DMS153 (cell line): ENCODE results near the gene ADAMTS20.

ENCODE experiments used
- DNase-seq: peaks from one replicate; lab custom pipeline; 2025; lab: John Stamatoyannopoulos, UW

Gene ADAMTS20

DNA sequence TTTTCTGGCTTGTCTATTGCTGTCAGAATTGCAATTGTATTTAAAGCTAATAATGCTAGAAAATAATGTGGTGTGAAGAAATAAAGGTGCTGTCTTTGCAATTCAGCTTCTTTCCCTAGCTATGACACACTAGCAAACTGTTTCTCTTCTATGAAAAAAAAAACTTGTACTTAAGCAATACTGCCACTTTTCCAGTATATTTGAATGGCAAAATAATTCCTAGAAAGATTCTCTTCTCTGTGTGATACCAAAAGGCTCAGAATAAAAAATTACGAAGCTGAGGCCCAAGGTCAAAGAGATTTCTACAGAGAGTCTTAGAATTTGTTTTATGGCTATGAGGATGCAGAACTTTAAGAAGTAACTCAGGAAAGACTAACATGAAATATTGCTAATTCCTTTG lies 235.5 kb downstream of the ADAMTS20 start:
- no peak for DNase-seq

DNA sequence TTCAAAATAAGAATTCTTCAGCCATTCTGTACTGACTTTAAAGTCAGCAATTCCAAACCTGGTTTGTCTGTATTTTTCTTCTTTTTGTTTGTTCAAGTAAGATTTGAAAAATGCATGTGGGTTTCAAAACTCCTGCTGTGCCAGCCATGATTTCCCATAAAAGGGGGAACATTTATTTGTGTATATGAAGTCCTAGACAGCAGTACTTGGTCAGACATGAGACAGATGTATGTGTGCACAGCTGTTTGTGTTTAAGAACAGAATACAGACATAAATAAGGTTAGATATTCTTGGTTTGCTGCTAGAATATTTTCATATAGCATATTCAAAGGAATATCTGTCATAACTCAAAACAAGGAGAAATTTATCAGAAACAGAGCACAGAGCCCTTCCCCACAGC lies 236.0 kb downstream of the ADAMTS20 start:
- DNase-seq: no peak

DNA sequence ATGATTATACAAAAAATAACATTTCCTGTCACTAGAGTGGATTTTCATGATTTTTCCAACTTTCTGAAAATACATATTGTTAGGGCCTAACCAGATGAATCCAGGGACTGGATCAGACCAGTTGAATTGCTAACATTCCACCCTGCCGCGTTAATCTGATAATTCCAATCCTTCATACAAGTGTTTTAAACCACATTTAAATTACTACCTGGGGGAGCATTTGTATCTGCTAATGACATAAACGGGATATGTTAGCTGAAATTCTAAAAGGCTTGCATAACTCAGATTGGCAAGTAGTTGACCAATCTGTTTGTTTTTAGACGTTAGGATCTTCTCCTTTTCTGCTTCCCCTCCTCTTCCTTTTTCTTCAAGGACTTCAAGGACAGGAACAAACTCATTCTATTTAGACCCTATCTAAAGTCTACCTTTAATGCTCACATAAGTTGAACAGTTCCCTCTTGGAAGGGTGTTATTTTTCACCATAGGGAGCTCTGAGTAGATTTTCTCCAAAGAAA lies 239.0 kb downstream of the ADAMTS20 start:
- DNase-seq: no peak

DNA sequence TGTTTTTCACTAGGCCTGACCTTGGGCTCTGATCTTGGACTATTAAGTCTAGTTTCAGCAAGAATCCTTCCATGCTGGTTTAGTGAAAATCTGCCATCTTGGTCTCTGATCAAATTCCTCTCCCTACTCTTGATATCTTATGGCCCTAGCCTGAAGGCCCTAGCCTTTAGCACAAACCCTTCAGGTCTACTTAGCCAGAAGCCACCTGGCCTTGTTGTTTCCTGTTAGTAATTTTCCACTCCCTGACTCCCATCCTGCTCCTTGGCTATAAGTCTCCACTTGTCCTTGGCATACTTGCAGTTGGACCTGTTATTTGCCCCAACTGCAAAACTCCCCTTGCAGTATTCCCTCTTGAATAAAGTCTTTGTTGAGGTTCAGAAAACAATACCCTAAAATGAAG lies 241.4 kb downstream of the ADAMTS20 start:
- DNase-seq: no peak

DNA sequence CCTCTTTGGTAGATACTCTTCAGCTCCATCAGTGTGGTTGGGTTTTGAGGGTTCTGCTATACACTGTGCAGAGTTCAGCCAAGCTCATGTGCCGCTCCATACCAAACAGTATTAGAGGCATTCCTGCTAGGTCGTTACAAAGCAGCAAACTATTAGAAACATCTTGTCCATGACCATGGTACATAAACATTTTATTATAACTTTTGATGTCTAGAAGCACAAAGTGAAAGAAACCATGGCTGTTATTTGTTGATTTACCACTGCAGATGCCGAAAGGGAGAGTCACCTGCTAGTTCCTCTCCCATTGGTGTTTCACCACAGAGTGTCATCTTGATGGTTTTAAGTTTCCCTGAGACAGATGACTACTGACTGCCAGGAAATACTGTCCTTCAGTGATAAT lies 242.0 kb downstream of the ADAMTS20 start:
- no peak for DNase-seq

DNA sequence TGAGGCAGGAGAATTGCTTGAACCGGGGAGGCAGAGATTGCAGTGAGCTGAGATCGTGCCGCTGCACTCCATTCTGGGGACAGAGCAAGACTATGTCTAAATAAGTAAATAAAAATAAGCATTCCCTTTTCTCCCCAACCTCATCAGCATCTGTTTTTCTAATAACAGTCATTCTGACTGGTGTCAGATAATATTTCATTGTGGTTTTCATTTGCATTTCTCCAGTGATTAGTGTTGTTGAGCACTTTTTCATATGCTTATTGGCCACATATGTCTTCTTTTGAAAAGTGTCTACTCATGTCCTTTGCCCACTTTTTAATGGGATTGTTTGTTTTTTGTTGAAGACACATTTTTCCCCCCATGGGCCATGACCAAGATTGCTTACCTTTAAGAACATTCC lies 243.2 kb downstream of the ADAMTS20 start:
- DNase-seq: no peak

DNA sequence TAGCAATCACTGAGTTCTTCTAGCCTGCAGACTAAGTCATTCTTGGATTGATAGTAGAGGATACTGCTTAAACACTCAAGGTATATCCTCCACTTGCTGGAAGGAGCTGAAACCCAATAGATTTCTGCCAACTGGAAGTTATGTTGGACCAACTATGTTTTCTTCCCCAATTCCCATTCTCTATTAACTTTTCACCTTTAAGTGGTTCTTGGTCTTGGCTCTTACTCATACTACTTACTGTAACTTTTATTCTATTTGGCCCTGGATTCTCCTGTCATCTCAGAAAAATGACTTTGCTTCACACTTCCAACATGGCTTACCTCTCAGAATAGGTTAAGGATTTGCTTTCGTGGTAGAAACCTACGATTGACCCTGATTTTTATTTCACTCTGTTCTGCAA lies 244.9 kb downstream of the ADAMTS20 start:
- no peak for DNase-seq

DNA sequence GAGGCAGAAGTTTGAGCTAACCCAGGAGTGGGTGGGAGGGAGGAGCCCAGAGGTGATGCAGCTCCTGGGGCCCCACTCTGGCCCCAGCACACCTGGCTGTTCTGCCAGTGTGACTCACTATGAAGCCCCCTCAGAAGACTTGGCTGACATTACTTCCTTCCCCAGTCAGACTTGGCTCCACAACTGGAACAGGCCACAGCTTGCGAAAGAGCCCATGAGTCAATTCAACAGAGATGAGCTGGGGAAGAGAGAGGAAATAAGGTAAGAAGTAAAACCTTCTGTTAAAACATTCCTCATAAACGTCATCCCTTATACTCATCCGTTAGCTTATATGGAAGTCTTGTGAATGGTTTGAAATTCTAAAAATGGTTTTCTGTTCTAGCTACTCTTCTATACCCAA lies 245.9 kb downstream of the ADAMTS20 start:
- DNase-seq: no peak

DNA sequence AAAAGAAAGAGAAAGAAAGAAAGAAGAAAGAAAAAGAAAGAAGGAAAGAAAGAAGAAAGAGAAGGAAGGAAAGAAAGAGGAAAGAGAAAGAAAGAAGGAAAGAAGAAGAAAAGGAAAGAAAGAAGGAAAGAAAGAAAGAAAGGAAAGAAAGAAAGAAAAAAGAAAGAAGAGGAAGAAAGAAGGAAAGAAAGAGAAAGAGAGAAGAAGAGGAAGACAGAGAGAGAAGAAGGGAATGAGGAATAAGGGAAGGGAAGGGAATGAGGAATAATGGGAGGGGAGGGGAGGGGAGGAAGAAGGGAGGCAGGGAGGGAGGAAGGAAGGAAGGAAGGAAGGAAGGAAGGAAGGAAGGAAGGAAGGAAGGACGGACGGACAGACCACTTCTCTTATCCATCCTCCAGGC lies 246.9 kb downstream of the ADAMTS20 start:
- no peak for DNase-seq
